GM19372 (cell line): ENCODE measurements around the gene NGF.

Experiments used
- ATAC-seq: cut with Tn5 transposase; IDR thresholded peaks from one replicate; pipeline ENCODE4 v1.9.1; 2021; ENCODE audit warnings: mild to moderate bottlenecking, low read depth, moderate library complexity; ENCODE audit not compliant: unreplicated experiment

The NGF gene

DNA sequence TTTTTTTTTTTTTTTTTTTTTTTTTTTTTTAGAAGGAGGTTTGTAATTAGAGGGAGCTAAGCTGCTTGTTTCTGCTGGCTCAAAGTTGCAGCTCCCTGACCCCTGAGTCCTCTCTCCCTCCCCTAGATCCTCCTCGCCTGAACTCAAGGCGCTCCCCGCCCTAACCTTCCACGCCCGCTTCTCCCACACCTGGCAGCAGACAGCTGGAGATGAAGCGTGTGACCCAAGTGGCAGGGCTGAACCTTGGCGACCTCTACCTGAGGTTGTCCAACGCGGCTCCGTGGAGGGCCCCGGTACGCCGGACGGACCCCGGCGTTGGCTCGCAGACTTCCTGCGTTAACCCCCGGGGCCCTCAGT, 795 bp downstream of the NGF start:
- ATAC-seq: no peak

DNA sequence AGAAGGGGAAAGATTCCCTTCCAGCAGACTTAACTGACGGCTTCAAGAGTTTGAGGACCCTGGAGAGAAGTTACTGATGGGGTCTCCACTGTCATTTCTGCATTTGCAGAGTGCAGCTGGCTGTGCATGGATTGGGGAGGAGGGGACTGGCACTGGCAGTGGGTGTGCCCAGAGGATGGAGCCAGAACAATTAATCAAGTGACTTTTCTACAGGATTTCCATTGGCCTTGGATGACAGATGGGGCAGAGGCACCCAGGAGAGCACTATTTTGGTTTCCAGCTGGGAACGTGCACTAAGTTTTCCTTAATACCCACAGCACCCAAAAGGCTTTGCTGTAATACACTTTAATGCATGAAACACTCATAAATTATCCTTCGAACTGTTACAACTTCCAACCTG, 1.3 kb downstream of the NGF start:
- no peak for ATAC-seq

DNA sequence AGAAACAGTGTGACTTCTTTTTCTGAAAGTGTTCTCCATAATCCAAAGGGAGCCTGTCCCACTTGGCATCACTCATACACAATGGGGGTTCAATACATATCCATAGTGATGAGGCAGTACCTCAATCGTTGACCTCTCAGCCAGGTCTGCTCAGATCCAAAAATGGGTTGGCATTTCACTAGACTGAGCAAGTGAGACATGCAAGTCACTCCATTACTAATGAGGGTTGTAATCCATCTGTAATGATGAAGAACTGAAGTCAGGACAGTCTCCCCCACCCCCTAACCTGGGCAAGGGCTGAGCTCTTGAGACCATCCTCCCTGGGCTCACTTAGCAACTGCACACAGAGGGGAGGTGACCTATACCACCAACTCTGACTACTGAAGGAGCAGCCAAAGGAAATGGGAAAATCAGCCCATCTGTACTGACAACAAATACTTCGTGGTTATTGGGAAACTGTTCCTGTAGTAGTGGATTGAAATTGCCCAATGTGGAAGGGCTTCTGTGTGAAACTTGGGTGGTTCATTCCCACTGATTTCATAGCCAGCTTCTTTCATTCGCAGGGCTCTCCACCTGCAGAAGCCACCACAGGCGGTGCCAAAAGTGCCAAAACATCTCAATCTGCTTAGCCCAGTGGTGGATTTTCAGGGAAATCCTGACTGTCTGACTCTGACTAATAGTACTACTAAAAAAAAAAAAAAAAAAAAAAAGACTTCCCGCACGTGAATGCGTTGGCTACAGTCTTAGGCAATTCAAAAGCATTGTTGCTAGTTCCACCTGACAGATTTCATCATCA, 5.0 kb downstream of the NGF start:
- ATAC-seq: no peak

DNA sequence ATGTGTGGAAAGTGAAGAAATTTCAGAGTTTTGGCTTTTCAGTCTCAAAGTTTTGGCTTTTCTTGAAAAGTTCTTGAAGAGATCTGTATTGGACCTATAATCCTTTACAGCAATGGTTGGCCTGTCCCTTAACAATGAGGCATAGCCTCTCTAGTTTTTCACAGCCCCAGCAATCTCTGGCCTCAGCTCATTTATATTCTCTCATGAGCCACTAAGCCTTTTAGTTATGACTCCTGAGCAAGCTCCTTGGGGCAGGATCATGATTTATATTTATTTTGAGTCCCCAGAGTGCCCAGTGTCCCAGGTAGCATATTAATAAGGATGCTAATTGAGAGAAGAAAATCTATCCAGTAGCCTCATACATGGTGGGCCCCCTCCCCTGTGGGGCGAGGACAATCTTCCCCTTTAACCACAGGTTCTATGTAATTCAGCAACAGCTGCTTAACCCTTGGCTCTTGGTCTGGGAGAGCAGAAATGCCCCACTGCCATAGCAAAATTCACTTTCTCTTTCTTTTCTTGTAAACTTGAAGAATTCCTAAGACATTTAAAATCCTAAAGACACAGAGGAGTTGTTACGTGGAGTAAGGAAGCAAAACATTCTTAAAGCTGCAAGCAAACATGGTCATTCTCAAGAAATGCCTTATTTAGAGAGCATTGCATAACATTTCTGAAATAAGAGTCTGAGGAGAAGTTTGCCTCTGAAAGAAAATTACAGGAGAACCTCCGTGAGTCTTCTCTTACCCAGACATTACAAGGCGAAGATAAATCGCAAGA, 6.3 kb downstream of the NGF start:
- ATAC-seq: no peak

DNA sequence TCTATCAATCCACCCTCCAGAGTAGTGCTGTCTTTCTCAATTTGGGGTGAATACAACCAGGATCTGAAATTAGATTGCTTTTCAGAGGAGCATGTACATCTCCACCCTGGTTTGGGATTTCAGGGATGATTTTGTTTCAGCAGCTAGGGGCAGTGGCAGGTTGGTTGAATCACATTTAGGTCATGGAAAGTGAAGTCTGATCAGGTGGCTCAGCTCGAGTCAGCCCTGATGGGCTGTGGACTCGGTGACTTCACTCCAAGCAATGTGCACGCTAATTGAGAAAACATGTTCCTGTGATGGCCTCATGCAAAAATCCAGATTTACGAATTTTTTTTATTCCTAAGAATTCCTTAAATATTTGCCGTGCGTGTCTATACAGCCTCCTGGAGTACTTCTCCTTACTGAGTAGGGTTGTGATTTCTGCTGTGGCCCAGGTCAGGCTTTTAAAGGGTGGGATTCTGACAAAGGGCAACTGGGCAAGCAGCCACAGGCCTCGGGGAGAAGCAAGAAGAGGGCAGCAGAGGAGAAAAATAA, 7.5 kb downstream of the NGF start:
- ATAC-seq: no peak

DNA sequence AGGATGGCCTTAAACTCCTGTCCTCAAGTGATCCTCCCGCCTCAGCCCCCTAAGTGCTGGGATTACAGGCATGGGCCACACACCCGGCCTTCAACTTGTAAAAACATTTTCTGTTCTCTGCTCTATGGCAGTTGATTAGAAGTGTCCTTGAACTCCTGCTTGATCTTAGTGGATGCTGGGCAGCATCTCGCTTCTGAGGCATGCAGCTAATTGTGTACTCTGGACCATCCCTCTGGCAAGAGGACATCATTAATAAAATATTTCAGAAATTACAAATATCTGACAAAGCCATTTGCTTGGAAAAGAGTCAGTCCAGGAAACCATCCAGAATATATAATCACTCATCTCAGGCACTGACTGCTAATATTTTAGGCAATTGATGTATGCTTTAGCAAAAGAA, 8.1 kb downstream of the NGF start:
- ATAC-seq: no peak

DNA sequence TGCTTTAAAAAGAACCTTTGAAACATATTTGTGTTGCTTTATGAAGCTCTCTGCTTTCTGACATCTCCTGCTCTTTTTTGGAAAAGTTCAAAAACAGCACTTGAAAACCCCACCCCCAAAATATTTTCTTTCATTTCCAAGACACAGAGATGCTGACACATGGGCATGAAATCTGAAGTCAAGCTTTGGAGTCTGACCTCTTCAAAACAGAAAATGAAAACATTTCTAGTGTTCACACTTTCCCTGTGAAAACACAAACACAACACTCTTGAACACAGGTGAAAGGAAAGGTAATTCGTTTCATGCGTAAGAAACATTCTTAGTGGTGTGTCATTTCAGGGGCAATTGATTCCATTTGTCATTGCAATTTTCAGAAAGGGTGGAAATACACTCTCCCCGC, 10.8 kb downstream of the NGF start:
- no peak for ATAC-seq

DNA sequence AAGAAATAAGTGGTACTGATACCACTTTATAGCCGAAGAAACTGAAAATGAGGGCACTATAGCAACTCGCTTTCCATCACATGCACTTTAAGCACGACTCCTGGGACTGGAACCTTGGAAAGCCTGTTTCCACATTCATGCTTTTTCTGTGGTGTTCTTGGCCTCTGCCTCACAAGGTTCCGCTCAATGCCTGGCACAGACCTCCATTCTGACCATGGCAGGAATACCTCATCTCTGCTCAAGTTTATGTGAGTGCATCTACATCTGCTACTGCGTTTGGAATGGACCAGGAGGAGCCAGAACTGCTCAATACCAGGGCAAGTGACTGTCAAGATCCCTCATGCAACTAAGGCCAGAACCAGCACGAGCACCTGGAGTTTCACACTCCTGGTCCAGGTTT, 11.6 kb downstream of the NGF start:
- ATAC-seq: no peak

DNA sequence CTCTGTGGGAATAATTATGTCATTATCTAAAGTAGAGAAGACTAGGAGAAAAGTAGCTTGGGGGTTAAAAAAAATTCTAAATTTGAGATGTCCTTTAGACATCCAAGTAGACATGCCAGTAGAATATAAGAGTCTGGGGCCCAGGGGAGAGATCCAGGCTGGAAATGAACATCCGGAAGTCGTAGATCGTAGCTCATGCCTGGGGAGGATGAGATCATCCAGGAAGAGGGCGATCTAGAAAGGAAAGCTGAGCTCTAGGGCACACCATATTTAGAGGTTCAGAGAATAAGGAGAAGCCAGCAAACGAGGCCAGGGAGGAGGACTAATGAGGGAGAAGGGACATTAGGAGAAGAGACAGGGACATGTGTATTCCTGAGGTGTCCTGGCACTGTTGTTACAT, 12.2 kb downstream of the NGF start:
- ATAC-seq: no peak

DNA sequence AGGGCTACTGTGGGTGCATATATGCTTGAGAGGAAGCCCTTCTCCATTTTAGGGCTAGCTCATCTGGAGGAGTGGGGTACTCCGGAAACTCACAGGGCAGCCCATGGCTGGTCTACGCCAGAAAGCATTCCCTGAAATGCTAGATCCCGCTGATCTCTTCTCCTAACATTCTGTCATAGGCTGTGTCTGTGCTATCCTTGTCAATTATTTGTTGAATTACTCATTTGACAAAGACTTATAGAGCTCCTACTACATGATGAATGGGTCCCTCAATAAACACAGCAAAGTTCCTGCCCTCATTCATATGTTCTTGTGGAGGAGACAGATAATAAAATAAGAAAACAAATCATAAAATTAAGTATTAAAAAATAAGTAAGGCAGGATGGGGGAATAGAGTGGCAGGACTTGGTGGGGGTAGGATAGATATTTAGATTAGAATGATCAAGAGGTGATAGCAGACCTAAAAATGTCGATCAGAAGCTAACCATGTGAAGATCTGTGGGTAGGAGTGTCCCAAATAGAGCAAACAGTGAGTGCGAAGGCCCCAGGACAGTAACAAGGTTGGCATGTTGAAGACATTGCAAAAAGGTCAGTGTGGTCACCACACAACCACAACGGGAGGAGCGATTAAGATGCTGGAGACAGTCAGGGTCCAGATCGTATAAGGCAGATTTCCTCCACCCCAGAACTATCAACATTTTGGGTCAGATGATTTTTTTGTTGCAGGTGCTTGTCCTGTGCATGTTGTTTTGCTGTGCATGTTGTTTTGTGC, 13.2 kb downstream of the NGF start:
- no peak for ATAC-seq

DNA sequence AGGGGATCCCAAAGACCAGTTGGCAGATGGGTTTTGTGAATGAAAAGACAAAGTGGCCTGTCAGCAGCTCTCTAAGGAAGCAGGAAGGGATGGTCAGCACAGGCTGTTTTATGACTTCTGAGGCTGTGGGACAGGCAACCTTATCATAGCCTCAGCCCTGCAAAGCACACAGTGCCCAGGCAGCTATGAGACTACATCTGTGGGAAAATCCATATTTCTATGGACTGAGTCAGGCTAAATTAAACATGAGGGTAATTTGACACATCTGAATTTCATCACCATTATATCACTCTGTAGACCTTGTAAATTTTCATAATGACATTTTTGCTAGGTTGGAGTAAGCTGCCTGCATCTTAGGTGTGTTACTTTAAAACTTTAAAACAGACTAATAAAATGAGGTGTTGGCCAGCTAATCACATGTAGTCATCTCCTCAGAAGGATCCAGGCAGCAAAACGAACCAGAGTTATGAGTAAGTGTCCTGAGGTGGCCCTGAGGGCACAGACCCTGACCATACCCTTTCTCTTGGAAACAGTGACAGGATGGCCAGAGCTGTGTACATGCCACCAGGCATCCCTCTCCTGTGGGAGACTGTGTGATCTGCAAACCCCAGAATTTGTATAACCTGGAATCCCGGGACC, 14.6 kb downstream of the NGF start:
- no peak for ATAC-seq

DNA sequence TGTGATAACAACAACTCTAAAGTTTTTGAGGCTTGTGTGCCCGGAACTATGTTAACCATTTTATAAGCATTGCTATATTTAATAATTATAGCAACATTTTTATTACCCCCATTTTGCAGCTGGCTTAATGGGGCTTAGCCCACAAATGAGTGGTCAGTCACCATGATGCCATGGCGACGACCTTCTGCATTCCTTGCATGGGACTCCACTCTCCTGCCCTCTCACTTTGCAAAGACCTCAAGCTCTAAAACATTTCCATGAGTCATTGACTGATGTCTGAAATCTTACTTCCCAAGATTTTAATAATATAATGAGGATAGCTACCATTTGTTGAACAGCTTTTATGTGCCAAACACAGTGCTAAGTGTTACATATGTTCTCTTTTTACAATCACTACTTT, 15.4 kb downstream of the NGF start:
- no peak for ATAC-seq

DNA sequence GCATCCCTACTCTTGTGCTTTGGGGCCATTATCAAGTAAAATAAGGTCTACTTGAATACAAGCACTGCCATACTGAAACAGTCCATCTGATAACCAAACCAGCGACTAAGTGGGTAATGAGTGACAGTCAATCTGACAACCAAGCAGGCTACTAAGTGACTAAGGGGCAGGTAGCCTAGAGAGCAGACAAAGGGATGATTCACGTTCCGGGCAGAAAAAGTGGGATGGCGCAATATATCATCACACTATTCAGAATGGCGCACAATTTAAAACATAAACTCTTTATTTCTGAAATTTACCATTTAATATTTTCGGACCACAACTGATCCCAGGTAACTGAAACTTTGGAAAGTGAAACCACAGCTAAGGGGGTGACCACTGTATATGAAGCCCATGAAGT, 17.7 kb downstream of the NGF start:
- no peak for ATAC-seq

DNA sequence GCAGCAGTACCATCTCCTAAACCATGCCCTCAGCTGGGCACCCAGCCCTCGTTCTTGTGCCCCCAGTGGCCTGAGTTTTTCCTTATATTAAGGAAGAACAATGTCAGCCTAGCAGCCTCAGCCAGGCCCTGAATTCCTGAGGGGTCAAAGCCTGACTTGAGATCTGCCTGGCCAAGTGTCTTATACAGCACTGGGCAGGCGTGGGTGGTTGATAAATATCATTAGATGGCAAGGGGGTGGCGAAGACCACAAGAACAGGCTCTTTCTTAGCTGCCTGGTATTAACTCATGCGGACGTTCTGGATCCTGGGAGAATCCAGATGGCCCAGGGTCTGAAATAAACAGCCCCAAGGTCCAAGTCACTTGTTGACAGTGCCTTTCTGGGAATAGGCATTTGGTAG, 18.3 kb downstream of the NGF start:
- ATAC-seq: no peak

DNA sequence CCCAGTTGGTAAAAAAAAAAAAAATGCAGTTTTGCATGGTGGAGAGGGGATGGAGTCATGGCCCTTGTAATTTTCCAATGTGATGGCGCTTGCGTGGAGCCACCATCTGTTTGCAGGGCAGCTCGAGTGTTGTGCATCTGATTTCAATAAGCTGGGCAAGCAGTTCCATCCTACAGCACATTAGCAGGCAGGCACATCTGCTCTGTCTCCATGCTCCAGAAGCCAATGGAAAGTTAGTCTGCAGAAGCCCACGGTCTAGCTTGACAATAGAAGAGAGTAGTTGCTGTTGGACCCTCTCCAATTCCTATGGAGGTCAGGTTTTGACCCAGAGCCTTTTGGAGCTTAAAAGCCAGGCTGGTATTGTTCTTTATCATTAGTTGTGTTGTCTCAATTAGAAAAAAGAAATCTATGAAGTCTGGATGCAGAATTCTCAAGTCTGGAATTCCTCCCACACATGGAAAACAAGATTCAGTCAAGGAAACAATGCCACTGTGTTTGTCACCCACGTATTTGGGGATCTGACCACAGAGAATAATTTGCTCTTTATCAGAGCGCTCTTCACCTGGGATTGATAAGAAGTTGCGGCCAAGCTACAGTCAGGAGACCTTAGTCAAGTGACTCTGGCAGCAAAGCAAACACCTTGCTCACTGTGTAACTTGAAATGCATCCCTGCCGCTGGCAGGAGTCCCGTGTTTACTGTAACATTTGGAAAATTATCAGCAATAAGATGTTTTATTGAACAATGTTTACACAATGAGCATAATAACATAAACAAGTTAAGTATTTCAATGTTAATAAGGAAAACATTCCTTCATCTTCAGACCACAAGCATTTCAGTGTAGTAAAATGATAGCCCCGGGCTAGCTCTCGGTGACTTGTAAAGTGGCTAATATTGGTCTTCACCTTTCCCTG, 20.7 kb downstream of the NGF start:
- no peak for ATAC-seq

DNA sequence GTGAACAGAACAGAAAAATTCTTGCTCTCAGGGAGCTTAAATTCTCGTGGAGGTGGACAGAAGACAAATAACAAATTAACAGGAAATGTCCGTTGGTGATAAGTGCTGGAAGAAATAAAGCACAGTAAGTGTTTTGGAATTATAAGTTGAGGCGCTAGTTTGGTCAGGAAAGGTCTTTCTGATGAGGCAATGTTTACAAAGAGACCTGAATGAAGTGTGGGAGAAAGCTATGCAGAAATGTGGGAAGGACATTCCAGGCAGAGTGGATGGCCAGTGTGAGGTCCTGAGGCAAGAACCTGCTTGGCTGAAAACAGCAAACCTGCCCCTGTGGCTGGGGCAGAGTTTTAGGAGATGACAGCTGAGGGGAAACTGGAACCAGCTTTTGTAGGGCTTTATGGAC, 23.3 kb downstream of the NGF start:
- ATAC-seq: no peak

DNA sequence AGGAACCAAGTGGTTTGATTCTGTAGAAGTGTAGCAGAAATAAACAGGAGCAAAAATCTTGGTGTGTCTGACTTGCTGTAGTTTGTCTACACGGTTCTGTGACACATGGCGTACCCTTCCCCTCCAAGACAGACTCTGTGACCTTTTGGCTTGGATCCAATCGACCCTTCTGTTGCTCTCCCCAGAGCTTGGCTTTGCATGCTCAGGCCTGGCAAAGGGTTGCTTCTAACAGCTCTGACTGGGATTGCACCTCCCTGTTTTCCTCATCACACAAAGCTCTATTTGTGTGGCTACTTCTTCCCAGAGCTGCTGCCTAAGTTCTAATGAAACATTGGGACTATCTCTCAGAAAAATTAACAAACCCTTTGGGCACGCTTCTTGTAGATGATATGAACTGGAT, 24.0 kb downstream of the NGF start:
- ATAC-seq: no peak

DNA sequence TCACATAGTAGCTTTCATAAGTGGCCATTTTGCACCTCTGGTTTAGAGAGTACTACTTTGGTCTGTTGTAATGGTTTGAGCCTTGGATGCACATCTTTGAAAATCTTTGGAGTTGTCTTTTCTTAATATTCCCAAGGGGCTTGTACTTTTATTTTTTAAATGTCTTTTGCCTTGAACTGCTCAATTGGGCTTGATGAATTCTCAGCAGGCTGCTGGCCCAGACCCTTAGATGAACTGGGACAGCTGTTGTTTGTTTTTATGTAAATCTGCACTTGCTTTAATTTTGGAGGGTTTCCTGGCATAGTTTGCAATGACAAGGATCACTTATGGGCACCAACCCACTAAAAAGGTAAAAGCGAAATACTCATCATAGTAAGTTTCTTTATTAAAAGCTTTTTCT, 24.9 kb downstream of the NGF start:
- no peak for ATAC-seq

DNA sequence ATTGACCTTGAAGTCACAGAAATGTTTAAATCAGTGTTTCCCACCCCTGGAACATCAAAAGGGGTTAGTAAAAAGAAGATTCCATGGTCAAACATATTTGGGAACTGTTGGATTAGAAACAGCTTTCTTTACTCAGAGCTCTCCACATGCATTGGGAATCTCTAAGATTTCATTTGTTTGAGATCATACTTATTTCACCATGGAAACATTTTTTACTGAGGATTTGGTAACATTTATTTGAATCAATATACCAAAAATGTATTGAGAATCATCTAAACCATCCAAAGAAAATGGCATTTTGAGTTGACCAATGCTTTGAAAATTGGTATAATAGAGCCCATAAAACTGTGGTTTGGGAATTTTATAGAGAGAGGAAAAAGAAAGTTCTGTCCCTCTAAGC, 25.3 kb downstream of the NGF start:
- ATAC-seq: no peak

DNA sequence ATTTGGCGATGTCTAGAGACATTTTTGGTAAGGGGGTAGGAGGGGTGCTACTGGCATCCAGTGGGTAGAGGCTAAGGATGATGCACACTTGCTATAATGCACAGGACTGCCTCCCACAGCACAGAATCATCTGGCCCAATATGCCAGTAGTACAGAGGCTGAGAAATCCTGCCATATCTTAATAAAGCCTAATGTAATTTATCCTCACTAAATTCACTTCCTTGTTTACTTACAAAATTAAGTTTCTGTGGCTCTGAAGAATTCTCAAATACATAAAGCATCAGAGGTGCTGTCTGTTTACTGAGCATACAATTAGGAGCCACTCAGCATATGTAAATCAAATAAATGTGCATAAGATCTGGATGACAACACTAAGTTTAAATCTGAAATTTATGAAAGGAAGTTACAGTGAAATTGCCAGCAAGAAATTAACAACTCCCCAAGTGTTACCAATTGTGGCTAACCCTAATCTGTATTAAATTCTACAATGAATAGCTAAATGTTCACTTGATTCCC, 26.5 kb downstream of the NGF start:
- ATAC-seq: no peak
